Keratinocyte (primary cell): ENCODE measurements around the gene ZSCAN26. TPM values are rescaled to one million over a fixed set of nuclear protein-coding genes. Genes with fewer than 3 reads are reported as not detected.

Experiments
- DNase-seq: peaks from one replicate; pipeline ENCODE4 v3.0.0-alpha.2; 2011; ENCODE audit warnings: low read depth, missing footprints, low spot score
- FAIRE-seq: peaks from 2 replicates; lab custom pipeline; 2011; peaks lifted over from hg19 to GRCh38; lab: Jason Lieb, UNC
- H2AFZ ChIP-seq: 2 replicates; pipeline ENCODE4 v1.6.0; 2012; ENCODE audit warnings: low read length, control low read depth, inconsistent platforms; ENCODE audit not compliant: control insufficient read depth
- H3K27ac ChIP-seq: 2 replicates; pipeline ENCODE4 v1.5.1; 2011; ENCODE audit warnings: low read length; ENCODE audit not compliant: control insufficient read depth, insufficient read depth
- H3K27me3 ChIP-seq: 3 replicates; pipeline ENCODE4 v1.6.0; 2011; ENCODE audit warnings: low read length; ENCODE audit not compliant: control insufficient read depth, insufficient read depth; ENCODE audit errors: extremely low read depth
- H3K36me3 ChIP-seq, 2 experiments: 2 replicates in 1 of 2; 3 replicates in 1 of 2; pipeline ENCODE4 v1.5.1; 2011; ENCODE audit warnings: low read length in 2 of 2, mild to moderate bottlenecking in 1 of 2; ENCODE audit not compliant: control insufficient read depth in 2 of 2, insufficient read depth in 2 of 2; ENCODE audit errors: extremely low read depth in 1 of 2
- H3K4me1 ChIP-seq: 3 replicates; pipeline ENCODE4 v1.5.1; 2011; ENCODE audit warnings: low read length; ENCODE audit not compliant: control insufficient read depth, insufficient read depth; ENCODE audit errors: extremely low read depth
- H3K4me2 ChIP-seq: 3 replicates; pipeline ENCODE4 v1.6.0; 2011; ENCODE audit warnings: low read depth, low read length; ENCODE audit not compliant: control insufficient read depth, insufficient read depth; ENCODE audit errors: extremely low read depth
- H3K4me3 ChIP-seq, 3 experiments: fragments of 200-600 bp in 1 of 3; sonication (generic) in 1 of 3; 2 replicates in 2 of 3; 3 replicates in 1 of 3; pipeline ENCODE4 v1.5.1; 2011 to 2016; ENCODE audit warnings: low read length in 3 of 3, mild to moderate bottlenecking in 3 of 3, control low read depth in 2 of 3, inconsistent platforms in 1 of 3, low read depth in 1 of 3, mixed read lengths in 1 of 3, mixed run types in 1 of 3, moderate library complexity in 1 of 3; ENCODE audit not compliant: control insufficient read depth in 2 of 3, insufficient read depth in 2 of 3; ENCODE audit errors: extremely low read depth in 1 of 3
- H3K79me2 ChIP-seq: 2 replicates; pipeline ENCODE4 v1.6.0; 2012; ENCODE audit warnings: low read length; ENCODE audit not compliant: control insufficient read depth, insufficient read depth
- H3K9ac ChIP-seq: 3 replicates; pipeline ENCODE4 v1.6.0; 2011; ENCODE audit warnings: low read length; ENCODE audit not compliant: control insufficient read depth, insufficient read depth; ENCODE audit errors: extremely low read depth
- H3K9me1 ChIP-seq: 3 replicates; pipeline ENCODE4 v1.6.0; 2011; ENCODE audit warnings: low read length; ENCODE audit not compliant: control insufficient read depth, insufficient read depth; ENCODE audit errors: extremely low read depth
- H3K9me3 ChIP-seq: 2 replicates; pipeline ENCODE4 v1.5.1; 2012; ENCODE audit warnings: low read depth, low read length; ENCODE audit not compliant: control insufficient read depth
- H4K20me1 ChIP-seq: 3 replicates; pipeline ENCODE4 v1.6.0; 2011; ENCODE audit warnings: low read length; ENCODE audit not compliant: control insufficient read depth, insufficient read depth; ENCODE audit errors: extremely low read depth
- EZH2 ChIP-seq: IDR thresholded peaks from one replicate; pipeline ENCODE4 v1.6.1; 2012; ENCODE audit warnings: inconsistent platforms, mild to moderate bottlenecking, low read length, moderate library complexity
- dilution Hi-C: fragments of 300-500 bp; cut with MboI; formaldehyde crosslinking; loops from one replicate; pipeline ENCODE4 v1.7.0; 2020; ENCODE audit warnings: low sequenced_read_pairs; ENCODE audit not compliant: extremely low pct_ligation_motif_present
- polyA minus RNA-seq, 3 experiments: library from RNA; depleted of rRNA, polyadenylated mRNA; stranded (reverse); fragments of >200 nt; gene quantifications; 1 replicate in 1 of 3; 2 replicates in 1 of 3; 3 replicates in 1 of 3; pipeline ENCODE4 v1.2.3, GENCODE V29; 2011
- polyA plus RNA-seq, 5 experiments: library from polyadenylated mRNA; depleted of rRNA in 3 of 5; stranded (reverse) in 3 of 5; stranded (forward) in 1 of 5; unstranded in 1 of 5; fragments of >200 nt; gene quantifications; 1 replicate in 1 of 5; 2 replicates in 3 of 5; 3 replicates in 1 of 5; pipeline versions ENCODE4 v1.2.1 to v1.2.3, GENCODE V29; 2011 to 2012; ENCODE audit warnings: missing spikeins in 2 of 5, low read depth in 1 of 5, low replicate concordance in 1 of 5
- TF ChIP-seq, protein P1 (sequence below), 3 experiments: IDR thresholded peaks in 1 of 3; conservative IDR thresholded peaks in 1 of 3; optimal IDR thresholded peaks in 1 of 3; 2 replicates in 2 of 3; 3 replicates in 1 of 3; pipeline versions ENCODE3 to v1.5.1; 2011; ENCODE audit warnings: low read length in 3 of 3, mild to moderate bottlenecking in 3 of 3, moderate library complexity in 2 of 3, control low read depth in 1 of 3, inconsistent platforms in 1 of 3; ENCODE audit not compliant: insufficient read depth in 2 of 3; ENCODE audit errors: extremely low read depth in 1 of 3

The ZSCAN26 gene
- polyA plus RNA-seq (7.2 to 9.8 TPM (median 7.3 TPM) in 3 replicates), polyA minus RNA-seq (2.4 to 9.2 TPM (median 5.7 TPM) in 3 replicates)
- polyA plus RNA-seq (2011; ENCODE audit: low read depth), result 2.3 TPM
- 4.4 and 7.4 TPM in 2 replicates for polyA plus RNA-seq (2011; cell fraction: cytosol; rRNA removed)
- polyA plus RNA-seq (2011; cell fraction: nucleus; rRNA removed), result 11.7 and 15.2 TPM in 2 replicates
- polyA plus RNA-seq (2012; ENCODE audit: low replicate concordance), result 3.9 and 4.9 TPM in 2 replicates
- 4.2 TPM for polyA minus RNA-seq (2011; cell fraction: cytosol; rRNA and poly(A)+ RNA removed)
- 4.3 and 6.1 TPM in 2 replicates for polyA minus RNA-seq (2011; cell fraction: nucleus; rRNA and poly(A)+ RNA removed)

DNA sequence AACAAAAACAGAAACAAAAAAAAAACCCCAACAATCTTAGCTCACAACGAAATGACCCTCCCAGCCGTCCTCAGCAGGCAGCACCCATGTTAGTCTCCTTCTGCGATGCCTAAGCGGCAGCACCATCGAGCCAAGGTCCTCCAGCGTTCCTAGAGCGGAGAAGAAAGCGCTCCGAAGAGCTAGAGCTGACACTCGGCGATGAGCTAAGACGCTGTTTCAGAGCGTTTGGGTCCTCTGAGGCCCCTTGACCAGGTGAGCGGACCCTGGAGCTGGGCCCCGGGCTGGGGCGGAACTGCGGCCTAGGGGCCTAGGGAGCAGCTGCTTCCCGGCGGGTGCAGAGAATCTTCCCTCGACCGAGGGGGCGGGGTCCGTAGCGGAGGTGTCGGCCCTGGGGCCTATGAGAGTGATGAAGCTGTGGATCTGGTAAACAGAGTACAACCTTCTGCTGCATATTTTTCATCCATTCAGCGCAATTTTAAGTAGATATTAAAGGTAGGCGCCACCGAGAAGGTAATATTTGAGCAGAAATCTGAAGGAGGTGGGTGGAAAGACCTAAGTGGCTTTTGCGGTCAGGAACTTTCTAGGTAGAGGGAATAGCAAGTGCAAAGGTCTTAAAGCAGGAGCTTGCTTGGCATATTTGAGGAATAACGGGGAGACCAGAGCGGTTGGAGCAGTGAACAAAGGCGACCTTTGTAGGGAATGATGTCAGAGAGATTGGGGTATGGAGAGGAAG, at the start of gene ZSCAN26:
TSS of gene ZSCAN26 (plus strand) at position 182 of the 733 bp plus-strand sequence. CDS start 4,777 bp downstream, outside the sequence.
- dilution Hi-C loops, result no loop called here
- no peaks in the 10 kb centered on the region for H3K27me3 ChIP-seq
- TF ChIP-seq, protein P1, sequence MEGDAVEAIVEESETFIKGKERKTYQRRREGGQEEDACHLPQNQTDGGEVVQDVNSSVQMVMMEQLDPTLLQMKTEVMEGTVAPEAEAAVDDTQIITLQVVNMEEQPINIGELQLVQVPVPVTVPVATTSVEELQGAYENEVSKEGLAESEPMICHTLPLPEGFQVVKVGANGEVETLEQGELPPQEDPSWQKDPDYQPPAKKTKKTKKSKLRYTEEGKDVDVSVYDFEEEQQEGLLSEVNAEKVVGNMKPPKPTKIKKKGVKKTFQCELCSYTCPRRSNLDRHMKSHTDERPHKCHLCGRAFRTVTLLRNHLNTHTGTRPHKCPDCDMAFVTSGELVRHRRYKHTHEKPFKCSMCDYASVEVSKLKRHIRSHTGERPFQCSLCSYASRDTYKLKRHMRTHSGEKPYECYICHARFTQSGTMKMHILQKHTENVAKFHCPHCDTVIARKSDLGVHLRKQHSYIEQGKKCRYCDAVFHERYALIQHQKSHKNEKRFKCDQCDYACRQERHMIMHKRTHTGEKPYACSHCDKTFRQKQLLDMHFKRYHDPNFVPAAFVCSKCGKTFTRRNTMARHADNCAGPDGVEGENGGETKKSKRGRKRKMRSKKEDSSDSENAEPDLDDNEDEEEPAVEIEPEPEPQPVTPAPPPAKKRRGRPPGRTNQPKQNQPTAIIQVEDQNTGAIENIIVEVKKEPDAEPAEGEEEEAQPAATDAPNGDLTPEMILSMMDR (optimal IDR thresholded peaks at IDR 0.05 in 1 of 3, IDR thresholded peaks at IDR 0.05 in 1 of 3, conservative IDR thresholded peaks at IDR 0.05 in 1 of 3; ENCODE audit: extremely low read depth in 1 of 3, insufficient read depth in 2 of 3, low read length in 3 of 3), result no peak
- no peak for TF ChIP-seq EZH2
- peak within 1 kb of the TSS; percentile 71 to 85 (median 84) for H3K4me3 ChIP-seq
- H3K9me3 ChIP-seq, result no peaks in the 10 kb centered on the region
- H3K4me2 ChIP-seq, result peak within 1 kb of the TSS; percentile 95
- H4K20me1 ChIP-seq, result no peaks in the 10 kb centered on the region
- peaks cover 9% of the 10 kb centered on the region for H3K4me1 ChIP-seq
- H3K36me3 ChIP-seq, result peaks cover 2 to 8% of the 10 kb centered on the region in 2 experiments
- peak; percentile 78 for FAIRE-seq
- DNase-seq, result peak; percentile 54
- H3K27ac ChIP-seq, result peak within 1 kb of the TSS; percentile 72
- H2AFZ ChIP-seq, result peak within 1 kb of the TSS; percentile 94
- H3K9ac ChIP-seq, result peak within 1 kb of the TSS; percentile 84
- H3K79me2 ChIP-seq, result peaks cover 9% of the 10 kb centered on the region
- H3K9me1 ChIP-seq, result no peaks in the 10 kb centered on the region

DNA sequence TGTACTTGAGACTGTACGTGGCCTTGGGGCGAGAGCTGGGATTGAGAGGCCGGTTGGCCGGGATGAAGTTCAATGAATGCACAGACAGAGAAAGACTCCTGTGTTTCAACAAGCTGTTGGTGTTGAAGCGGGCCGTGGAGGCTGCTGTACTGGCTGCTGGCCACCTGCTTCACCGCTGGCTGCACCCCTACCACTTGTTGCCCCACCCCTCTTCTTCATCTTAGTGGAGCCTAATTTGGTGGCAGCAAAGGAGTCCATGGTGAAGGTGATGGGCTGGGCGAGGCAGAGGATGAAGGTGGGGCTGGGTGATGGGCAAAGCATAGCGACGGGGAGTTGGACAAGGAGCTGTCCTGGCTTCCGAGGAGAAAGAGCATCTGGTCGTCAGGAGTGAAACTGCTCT, 49.1 kb upstream of the ZSCAN26 start:
- no peak overlapping the region for H3K9ac ChIP-seq

More for the DNA sequence above, 49.1 kb upstream of the ZSCAN26 start:
- Histone ChIP-seq H3K27me3 (no peaks in the 10 kb centered on the region), H3K4me1 (peaks cover 8% of the 10 kb centered on the region), H3K36me3 (no peaks in the 10 kb centered on the region), H3K9me3 (no peaks in the 10 kb centered on the region), H3K4me3 (no peak overlapping the region), H3K9me1 (no peaks in the 10 kb centered on the region), H3K27ac (no peak overlapping the region), H3K4me2 (peak overlapping the region; percentile 42), H4K20me1 (no peaks in the 10 kb centered on the region), H2AFZ (no peak overlapping the region), H3K79me2 (no peaks in the 10 kb centered on the region)
- TF ChIP-seq, protein P1 (optimal IDR thresholded peaks at IDR 0.05 in 1 of 3, IDR thresholded peaks at IDR 0.05 in 1 of 3, conservative IDR thresholded peaks at IDR 0.05 in 1 of 3; ENCODE audit: extremely low read depth in 1 of 3, insufficient read depth in 2 of 3, low read length in 3 of 3), result no peak
- TF ChIP-seq EZH2, result no peak
- no peak for DNase-seq
- dilution Hi-C loops, result no loop called here
- no peak for FAIRE-seq
